SJCRH30 (cell line): ENCODE data around the gene HIPK4. TPM values are rescaled to one million over a fixed set of nuclear protein-coding genes. Genes with fewer than 3 reads are reported as not detected.
"Not testable (repeated sequence)": the region's sequence is repeated elsewhere in the genome, so short reads cannot be mapped to it uniquely, and the experiment has no call there.

Experiments used
- DNase-seq, 2 experiments: peaks; one replicate each; pipeline ENCODE4 v3.0.0-alpha.2; 2015 to 2020
- H3K27ac ChIP-seq: fragments of 250-450 bp; sonication (Bioruptor Pico); 2 replicates; pipeline ENCODE4 v1.5.1; 2020; ENCODE audit warnings: mild to moderate bottlenecking, moderate library complexity
- H3K27me3 ChIP-seq: fragments of 250-450 bp; sonication (Bioruptor Pico); 2 replicates; pipeline ENCODE4 v1.5.1; 2020; ENCODE audit warnings: mild to moderate bottlenecking, moderate library complexity
- H3K36me3 ChIP-seq: fragments of 250-450 bp; sonication (Bioruptor Pico); 2 replicates; pipeline ENCODE4 v1.5.1; 2020; ENCODE audit warnings: mild to moderate bottlenecking, moderate library complexity
- H3K4me1 ChIP-seq: fragments of 250-450 bp; sonication (Bioruptor Pico); 2 replicates; pipeline ENCODE4 v1.5.1; 2020; ENCODE audit warnings: mild to moderate bottlenecking, moderate library complexity
- H3K4me3 ChIP-seq: fragments of 250-450 bp; sonication (Bioruptor Pico); 2 replicates; pipeline ENCODE4 v1.5.1; 2020; ENCODE audit warnings: mild to moderate bottlenecking, moderate library complexity
- H3K9me3 ChIP-seq: fragments of 250-450 bp; sonication (Bioruptor Pico); replicated peaks from 2 replicates; pipeline ENCODE4 v1.5.1; 2020; ENCODE audit warnings: mild to moderate bottlenecking, moderate library complexity
- total RNA-seq: library from RNA; depleted of rRNA; stranded (reverse); fragments of >200 nt; shearing (Covaris generic); gene quantifications from 2 replicates; pipeline ENCODE4 v1.2.3, GENCODE V29; 2014; rRNA removed

HIPK4 gene
- total RNA-seq, 1 experiment from 2014 or later = 0.10 TPM

- DNase-seq = no peak
- Histone ChIP-seq H3K27ac (no peak overlapping the region), H3K4me3 (no peak overlapping the region), H3K36me3 (peaks cover 75% of the 10 kb centered on the region), H3K9me3 (no peaks in the 10 kb centered on the region), H3K27me3 (no peaks in the 10 kb centered on the region), H3K4me1 (peaks cover 8% of the 10 kb centered on the region; the same call in 1 of the 2 replicates)
Measured at GRCh38 chr19:40335101-40335500, 54.9 kb downstream of the HIPK4 start.

- peaks cover 77% of the 10 kb centered on the region for H3K36me3 ChIP-seq
- not testable (repeated sequence) for DNase-seq
Measured at GRCh38 chr19:40333083-40333482, 56.9 kb downstream of the HIPK4 start.

GRCh38 chr19:40332669-40333068 is 57.3 kb downstream of the HIPK4 start:
- H3K36me3 ChIP-seq = peaks cover 81% of the 10 kb centered on the region
- H3K27me3 ChIP-seq = no peaks in the 10 kb centered on the region
- no peak overlapping the region for H3K27ac ChIP-seq
- H3K4me1 ChIP-seq = peaks cover 8% of the 10 kb centered on the region; the same call in 1 of the 2 replicates
- no peak for DNase-seq
- H3K9me3 ChIP-seq = no peaks in the 10 kb centered on the region
- H3K4me3 ChIP-seq = no peak overlapping the region

More at GRCh38 chr19:40333083-40333482, 56.9 kb downstream of the HIPK4 start:
- H3K4me3 ChIP-seq, H3K9me3 ChIP-seq, H3K27ac ChIP-seq, H3K4me1 ChIP-seq, H3K27me3 ChIP-seq: not testable (repeated sequence)

GRCh38 chr19:40331052-40331451 is 58.9 kb downstream of the HIPK4 start:
- no peak for DNase-seq
- Histone ChIP-seq H3K27ac (no peak overlapping the region), H3K36me3 (peaks cover 90% of the 10 kb centered on the region), H3K9me3 (no peaks in the 10 kb centered on the region), H3K4me3 (no peak overlapping the region), H3K27me3 (no peaks in the 10 kb centered on the region), H3K4me1 (peaks cover under 1% of the 10 kb centered on the region; the same call in 1 of the 2 replicates)

Other genes with a start within 250 kb of the HIPK4 start
- gene MAP3K10, start 198.8 kb downstream of the HIPK4 start, total RNA-seq = 9.5 and 10.1 TPM in 2 replicates
- gene TTC9B, start 171.8 kb downstream of the HIPK4 start, total RNA-seq = not detected in 2 replicates
- gene CCNP, start 163.5 kb downstream of the HIPK4 start, total RNA-seq = 0.08 TPM in 1 of 2 replicates, not detected in the other
- gene AKT2, start 104.8 kb downstream of the HIPK4 start, total RNA-seq = 138 and 142 TPM in 2 replicates
- 33.7 and 35.4 TPM in 2 replicates for gene C19orf47, start 41.8 kb downstream of the HIPK4 start, total RNA-seq
- gene PLD3, start 41.5 kb downstream of the HIPK4 start, total RNA-seq = 287 and 295 TPM in 2 replicates
- gene PRX, start 23.2 kb upstream of the HIPK4 start, total RNA-seq = 2.9 and 4.0 TPM in 2 replicates
- gene SERTAD1, start 35.8 kb upstream of the HIPK4 start, total RNA-seq = 4.4 and 5.3 TPM in 2 replicates
- 29.7 and 35.6 TPM in 2 replicates for gene SERTAD3, start 54.2 kb upstream of the HIPK4 start, total RNA-seq
- 3.8 and 6.6 TPM in 2 replicates for gene BLVRB, start 75.6 kb upstream of the HIPK4 start, total RNA-seq
- gene SPTBN4, start 76.8 kb upstream of the HIPK4 start, total RNA-seq = 0.13 and 0.32 TPM in 2 replicates
- gene SHKBP1, start 186.7 kb upstream of the HIPK4 start, total RNA-seq = 44.1 and 46.6 TPM in 2 replicates
- gene LTBP4, start 211.2 kb upstream of the HIPK4 start, total RNA-seq = 4.0 and 5.6 TPM in 2 replicates